GM12874 (cell line): ENCODE measurements around the gene ALDH7A1.

Experiments used
- TF ChIP-seq, protein P1 (sequence below): IDR thresholded peaks from 2 replicates; pipeline ENCODE4 v1.5.1; 2011; ENCODE audit warnings: low read depth, mild to moderate bottlenecking, control low read depth, low read length, moderate library complexity; ENCODE audit not compliant: insufficient read depth

ALDH7A1 gene

DNA sequence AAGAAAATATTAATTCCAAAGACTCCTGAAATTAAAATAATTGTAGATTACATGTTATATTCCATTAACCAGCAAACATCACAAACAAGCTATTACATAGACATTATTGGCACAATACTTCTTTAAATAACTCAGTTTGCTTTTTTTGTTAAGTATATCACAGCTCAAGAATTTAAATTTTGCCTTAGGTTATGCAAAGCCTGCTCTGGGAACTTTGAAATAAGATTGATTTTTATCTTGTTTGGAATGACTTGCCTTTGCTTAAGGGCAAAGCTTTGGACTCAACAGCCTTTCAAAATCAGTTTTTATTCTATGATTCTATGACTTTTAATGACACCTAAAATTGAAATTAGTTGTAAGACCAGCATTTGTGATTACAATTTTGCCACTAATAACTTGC is 78.2 kb downstream of the ALDH7A1 start:
- TF ChIP-seq, protein P1, sequence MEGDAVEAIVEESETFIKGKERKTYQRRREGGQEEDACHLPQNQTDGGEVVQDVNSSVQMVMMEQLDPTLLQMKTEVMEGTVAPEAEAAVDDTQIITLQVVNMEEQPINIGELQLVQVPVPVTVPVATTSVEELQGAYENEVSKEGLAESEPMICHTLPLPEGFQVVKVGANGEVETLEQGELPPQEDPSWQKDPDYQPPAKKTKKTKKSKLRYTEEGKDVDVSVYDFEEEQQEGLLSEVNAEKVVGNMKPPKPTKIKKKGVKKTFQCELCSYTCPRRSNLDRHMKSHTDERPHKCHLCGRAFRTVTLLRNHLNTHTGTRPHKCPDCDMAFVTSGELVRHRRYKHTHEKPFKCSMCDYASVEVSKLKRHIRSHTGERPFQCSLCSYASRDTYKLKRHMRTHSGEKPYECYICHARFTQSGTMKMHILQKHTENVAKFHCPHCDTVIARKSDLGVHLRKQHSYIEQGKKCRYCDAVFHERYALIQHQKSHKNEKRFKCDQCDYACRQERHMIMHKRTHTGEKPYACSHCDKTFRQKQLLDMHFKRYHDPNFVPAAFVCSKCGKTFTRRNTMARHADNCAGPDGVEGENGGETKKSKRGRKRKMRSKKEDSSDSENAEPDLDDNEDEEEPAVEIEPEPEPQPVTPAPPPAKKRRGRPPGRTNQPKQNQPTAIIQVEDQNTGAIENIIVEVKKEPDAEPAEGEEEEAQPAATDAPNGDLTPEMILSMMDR = no peak

GRCh38 chr5:126516133-126516532 is 78.9 kb downstream of the ALDH7A1 start:
- TF ChIP-seq, protein P1 = no peak

DNA sequence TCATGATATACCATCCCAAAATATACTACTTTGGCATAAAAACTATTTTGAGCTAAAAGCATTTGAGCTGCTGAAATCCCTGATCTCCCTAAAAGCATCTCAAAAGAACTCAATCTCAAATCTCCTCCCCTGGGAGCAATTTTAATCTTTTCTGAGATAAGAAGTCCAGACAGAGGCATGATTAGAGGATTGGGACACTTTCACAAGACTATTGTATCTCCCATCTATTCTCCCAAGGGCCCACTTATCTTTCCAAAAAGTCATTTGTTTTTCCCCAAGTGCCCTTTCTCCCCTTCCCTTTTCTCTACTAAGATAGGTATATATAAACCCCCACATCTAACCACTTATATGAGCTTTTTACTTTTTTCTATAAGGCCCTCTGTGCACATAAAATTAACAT is 79.7 kb downstream of the ALDH7A1 start:
- TF ChIP-seq, protein P1 = no peak

GRCh38 chr5:126514558-126515141 is 80.4 kb downstream of the ALDH7A1 start:
- TF ChIP-seq, protein P1 = no peak

DNA sequence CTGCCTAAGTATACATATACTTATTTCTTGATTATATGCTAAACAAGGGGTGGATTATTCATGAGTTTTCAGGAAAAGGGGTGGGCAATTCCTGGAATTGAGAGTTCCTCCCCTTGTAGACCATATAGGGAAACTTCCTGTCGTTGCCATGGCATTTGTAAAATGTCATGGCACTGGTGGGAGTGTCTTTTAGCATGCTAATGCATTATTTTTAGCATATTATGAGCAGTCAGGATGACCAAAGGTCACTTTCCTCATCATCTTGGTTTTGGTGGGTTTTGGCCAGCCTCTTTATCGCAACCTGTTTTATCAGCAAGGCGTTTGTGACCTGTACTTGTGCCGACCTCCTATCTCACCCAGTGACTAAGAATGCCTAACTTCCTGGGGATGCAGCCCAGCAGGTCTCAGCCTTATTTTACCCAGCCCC is 80.9 kb downstream of the ALDH7A1 start:
- TF ChIP-seq, protein P1 = no peak

DNA sequence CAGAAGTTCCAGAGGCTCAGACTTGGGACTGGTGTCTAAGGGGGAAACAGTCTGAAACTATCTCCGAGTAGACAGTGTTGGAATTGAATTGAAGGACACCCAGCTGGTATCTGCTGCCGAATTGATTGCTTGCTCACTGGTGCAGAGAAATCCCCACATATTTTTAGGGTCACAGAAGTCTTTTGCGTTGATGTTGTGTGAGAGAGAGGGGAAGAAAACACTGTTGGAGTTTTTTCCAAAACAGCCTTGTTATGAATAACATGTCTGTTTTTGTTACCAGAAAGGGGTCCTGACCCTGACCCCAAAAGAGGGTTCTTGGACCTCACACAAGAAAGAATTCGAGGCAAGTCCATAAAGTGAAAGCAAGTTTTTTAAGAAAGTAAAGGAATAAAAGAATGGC is 81.3 kb downstream of the ALDH7A1 start:
- TF ChIP-seq, protein P1 = no peak

GRCh38 chr5:126513302-126513701 is 81.7 kb downstream of the ALDH7A1 start:
- TF ChIP-seq, protein P1 = no peak
